HL-60/S4 (cell line): Measurements from ENCODE around the gene PLXNC1.

Experiments used
- in situ Hi-C: fragments of 300-500 bp; cut with MboI; formaldehyde crosslinking; loops from 2 replicates; pipeline ENCODE4 v1.14.3; 2022; ENCODE audit warnings: low sequenced_read_pairs

Gene PLXNC1

GRCh38 chr12:94200069-94200468, 51.7 kb downstream of the PLXNC1 start:
- in situ Hi-C loops = no loop called here

GRCh38 chr12:94200695-94201094, 52.3 kb downstream of the PLXNC1 start:
- in situ Hi-C loops = no loop called here

- in situ Hi-C loops = no loop called here
These were observed 54.1 kb downstream of the PLXNC1 start for GRCh38 chr12:94202245-94203180.

GRCh38 chr12:94203181-94203546, 54.8 kb downstream of the PLXNC1 start:
- in situ Hi-C loops = no loop called here

- in situ Hi-C loops = no loop called here
These were observed 55.4 kb downstream of the PLXNC1 start for GRCh38 chr12:94203796-94204195.

- in situ Hi-C loops = no loop called here
These were observed 56.3 kb downstream of the PLXNC1 start for GRCh38 chr12:94204499-94205247.

GRCh38 chr12:94205822-94206221, 57.4 kb downstream of the PLXNC1 start:
- in situ Hi-C loops = no loop called here

GRCh38 chr12:94206886-94207285, 58.5 kb downstream of the PLXNC1 start:
- in situ Hi-C loops = no loop called here

GRCh38 chr12:94207467-94207848, 59.1 kb downstream of the PLXNC1 start:
- in situ Hi-C loops = no loop called here

GRCh38 chr12:94207849-94208621, 59.7 kb downstream of the PLXNC1 start:
- in situ Hi-C loops = no loop called here

GRCh38 chr12:94208622-94208966, 60.2 kb downstream of the PLXNC1 start:
- in situ Hi-C loops = no loop called here

- in situ Hi-C loops = no loop called here
These were observed 60.9 kb downstream of the PLXNC1 start for GRCh38 chr12:94209240-94209639.

GRCh38 chr12:94211021-94211420, 62.6 kb downstream of the PLXNC1 start:
- in situ Hi-C loops = no loop called here

GRCh38 chr12:94218233-94218632, 69.9 kb downstream of the PLXNC1 start:
- in situ Hi-C loops = no loop called here

GRCh38 chr12:94219622-94220302, 71.4 kb downstream of the PLXNC1 start:
- in situ Hi-C loops = no loop called here

GRCh38 chr12:94220804-94221203, 72.4 kb downstream of the PLXNC1 start:
- in situ Hi-C loops = no loop called here

- in situ Hi-C loops = no loop called here
These were observed 74.1 kb downstream of the PLXNC1 start for GRCh38 chr12:94222351-94223084.

- in situ Hi-C loops = no loop called here
These were observed 75.5 kb downstream of the PLXNC1 start for GRCh38 chr12:94223842-94224241.

GRCh38 chr12:94225506-94225905, 77.1 kb downstream of the PLXNC1 start:
- in situ Hi-C loops = no loop called here

GRCh38 chr12:94225947-94226630, 77.7 kb downstream of the PLXNC1 start:
- in situ Hi-C loops = no loop called here
